OCI-LY3 (cell line): ENCODE measurements around the gene ZNF862.

ENCODE experiments used
- CTCF ChIP-seq: fragments of 200-600, 300-600 bp; sonication (generic); IDR thresholded peaks from 2 replicates; pipeline ENCODE4 v1.5.1; 2014; ENCODE audit warnings: antibody characterized with exemption, low read length, low read depth
- EZH2phosphoT487 ChIP-seq: fragments of 200-600 bp; shearing (Covaris generic); IDR thresholded peaks from 2 replicates; pipeline ENCODE4 v1.6.1; 2018; ENCODE audit warnings: antibody characterized with exemption, mixed run types, low read depth

- TF ChIP-seq CTCF: no peak
- no peak for TF ChIP-seq EZH2phosphoT487
These were observed 21.2 kb downstream of the ZNF862 start for GRCh38 chr7:149859369-149859768.
